ENCODE results near the gene C6orf15.
"Not testable (repeated sequence)": the region's sequence is repeated elsewhere in the genome, so short reads cannot be mapped to it uniquely, and the experiment has no call there.

The C6orf15 gene

GRCh38 chr6:31098449-31098938 lies 13.9 kb downstream of the C6orf15 start:
- no peak for DNase-seq

GRCh38 chr6:31096656-31097055 lies 15.7 kb downstream of the C6orf15 start:
- DNase-seq: no peak

- DNase-seq: no peak
Measured at GRCh38 chr6:31096215-31096614, 16.2 kb downstream of the C6orf15 start.

GRCh38 chr6:31094389-31094881 lies 17.9 kb downstream of the C6orf15 start:
- DNase-seq: no peak

GRCh38 chr6:31092769-31093505 lies 19.4 kb downstream of the C6orf15 start:
- no peak for DNase-seq

GRCh38 chr6:31092238-31092637 lies 20.1 kb downstream of the C6orf15 start:
- DNase-seq: no peak

GRCh38 chr6:31091680-31092079 lies 20.7 kb downstream of the C6orf15 start:
- DNase-seq: no peak

GRCh38 chr6:31090973-31091364 lies 21.4 kb downstream of the C6orf15 start:
- no peak for DNase-seq

- DNase-seq: no peak
Measured at GRCh38 chr6:31090275-31090972, 22.0 kb downstream of the C6orf15 start.

- DNase-seq: peak; percentile 78 to 98
Measured at GRCh38 chr6:31087494-31088089, 24.8 kb downstream of the C6orf15 start.

GRCh38 chr6:31086788-31087440 lies 25.5 kb downstream of the C6orf15 start:
- no peak for DNase-seq

- DNase-seq: peak; percentile 22 to 40
Measured at GRCh38 chr6:31083742-31084354, 28.5 kb downstream of the C6orf15 start.

GRCh38 chr6:31081872-31082271 lies 30.5 kb downstream of the C6orf15 start:
- DNase-seq: peak in 1 of 2 donors; percentile 8

- DNase-seq: peak; percentile 28 to 80
Measured at GRCh38 chr6:31079656-31080261, 32.6 kb downstream of the C6orf15 start.

GRCh38 chr6:31076611-31077010 lies 35.8 kb downstream of the C6orf15 start:
- no peak for DNase-seq

GRCh38 chr6:31075528-31075927 lies 36.8 kb downstream of the C6orf15 start:
- no peak for DNase-seq

- DNase-seq: no peak
Measured at GRCh38 chr6:31074401-31074800, 38.0 kb downstream of the C6orf15 start.

GRCh38 chr6:31070711-31071197 lies 41.6 kb downstream of the C6orf15 start:
- DNase-seq: peak in 1 of 2 donors; percentile 6

- peak; percentile 58 to 79 for DNase-seq
Measured at GRCh38 chr6:31068669-31069340, 43.6 kb downstream of the C6orf15 start.

GRCh38 chr6:31067891-31068668 lies 44.3 kb downstream of the C6orf15 start:
- not testable (repeated sequence) for DNase-seq
